Endometrial microvascular endothelial cells (primary cell): ENCODE data around the gene MTO1. TPM values are rescaled to one million over a fixed set of nuclear protein-coding genes. Genes with fewer than 3 reads are reported as not detected.
"Not testable (repeated sequence)": the region's sequence is repeated elsewhere in the genome, so short reads cannot be mapped to it uniquely, and the experiment has no call there.

Experiments
- in situ Hi-C: cut with HindIII; loops from 2 replicates; pipeline ENCODE4 v1.10.0; 2017; ENCODE audit warnings: low sequenced_read_pairs, low pct_unique_long_range_greater_than_20kb; ENCODE audit errors: inconsistent ontology term
- total RNA-seq: library from RNA; depleted of rRNA; stranded (reverse); fragments of >200 nt; gene quantifications from one replicate; pipeline ENCODE4 v1.2.3, GENCODE V29; 2015; ENCODE audit errors: inconsistent ontology term

Gene MTO1
- 42.9 TPM for total RNA-seq

- in situ Hi-C loops: no loop called here
These were observed at the start of gene MTO1 for GRCh38 chr6:73461537-73462350. TSS of gene MTO1 (plus strand) at chr6:73461737. CDS start at chr6:73461855, 118 bp downstream.

GRCh38 chr6:73413102-73413501, 48.4 kb upstream of the MTO1 start:
- in situ Hi-C loops: no loop called here

- in situ Hi-C loops: no loop called here
These were observed 43.3 kb upstream of the MTO1 start for GRCh38 chr6:73418081-73418741.

GRCh38 chr6:73421534-73421933, 40.0 kb upstream of the MTO1 start:
- in situ Hi-C loops: no loop called here

GRCh38 chr6:73435236-73435635, 26.3 kb upstream of the MTO1 start:
- in situ Hi-C loops: no loop called here

- in situ Hi-C loops: no loop called here
These were observed 18.0 kb upstream of the MTO1 start for GRCh38 chr6:73443555-73443954.

GRCh38 chr6:73451223-73452106, 10.1 kb upstream of the MTO1 start:
- in situ Hi-C loops: no loop called here

GRCh38 chr6:73452107-73452461, 9.5 kb upstream of the MTO1 start, which contains the start of gene CGAS:
TSS of gene CGAS (minus strand) at chr6:73452297. CDS start at chr6:73452181, 116 bp downstream.
- in situ Hi-C loops: no loop called here

- in situ Hi-C loops: no loop called here
These were observed 5.5 kb upstream of the MTO1 start for GRCh38 chr6:73455865-73456629.

GRCh38 chr6:73459474-73459873, 2.1 kb upstream of the MTO1 start:
- in situ Hi-C loops: not testable (repeated sequence)

GRCh38 chr6:73460056-73460455, 1.5 kb upstream of the MTO1 start:
- in situ Hi-C loops: no loop called here

- in situ Hi-C loops: no loop called here
These were observed 10.3 kb downstream of the MTO1 start for GRCh38 chr6:73471686-73472290.

GRCh38 chr6:73476723-73477122, 15.2 kb downstream of the MTO1 start:
- in situ Hi-C loops: no loop called here

GRCh38 chr6:73477407-73477806, 15.9 kb downstream of the MTO1 start:
- in situ Hi-C loops: no loop called here

GRCh38 chr6:73481969-73482368, 20.4 kb downstream of the MTO1 start:
- in situ Hi-C loops: no loop called here

GRCh38 chr6:73484438-73484837, 22.9 kb downstream of the MTO1 start:
- in situ Hi-C loops: no loop called here

GRCh38 chr6:73487473-73487872, 25.9 kb downstream of the MTO1 start:
- in situ Hi-C loops: no loop called here

- in situ Hi-C loops: no loop called here
These were observed 29.8 kb downstream of the MTO1 start for GRCh38 chr6:73491377-73491776.
